HG02588 (cell line): Measurements from ENCODE around the gene APEH.

Source experiments
- ATAC-seq: cut with Tn5 transposase; IDR thresholded peaks from one replicate; pipeline ENCODE4 v1.9.1; 2021; ENCODE audit warnings: mild to moderate bottlenecking, moderate library complexity; ENCODE audit not compliant: unreplicated experiment

APEH gene

GRCh38 chr3:49650177-49650576 is 24.0 kb upstream of the APEH start:
- ATAC-seq = no peak

- ATAC-seq = no peak
Measured at GRCh38 chr3:49650637-49651036, 23.5 kb upstream of the APEH start.

GRCh38 chr3:49652218-49652902 is 21.8 kb upstream of the APEH start:
- ATAC-seq = no peak

GRCh38 chr3:49652903-49653415 is 21.2 kb upstream of the APEH start:
- ATAC-seq = no peak

GRCh38 chr3:49653621-49654020 is 20.5 kb upstream of the APEH start:
- ATAC-seq = no peak

- no peak for ATAC-seq
Measured at GRCh38 chr3:49654176-49654825, 19.9 kb upstream of the APEH start.

- ATAC-seq = no peak
Measured at GRCh38 chr3:49654955-49655556, 19.1 kb upstream of the APEH start.

- no peak for ATAC-seq
Measured at GRCh38 chr3:49655731-49656285, 18.3 kb upstream of the APEH start.

- no peak for ATAC-seq
Measured at GRCh38 chr3:49656541-49657112, 17.5 kb upstream of the APEH start.

GRCh38 chr3:49657208-49657915 is 16.8 kb upstream of the APEH start:
- no peak for ATAC-seq

GRCh38 chr3:49658711-49659110 is 15.4 kb upstream of the APEH start:
- ATAC-seq = no peak

- no peak for ATAC-seq
Measured at GRCh38 chr3:49659756-49660155, 14.4 kb upstream of the APEH start.

GRCh38 chr3:49661281-49661680 is 12.9 kb upstream of the APEH start:
- no peak for ATAC-seq

- ATAC-seq = no peak
Measured at GRCh38 chr3:49662021-49662420, 12.1 kb upstream of the APEH start.

GRCh38 chr3:49662720-49663413 is 11.3 kb upstream of the APEH start:
- no peak for ATAC-seq

- ATAC-seq = no peak
Measured at GRCh38 chr3:49663831-49664230, 10.3 kb upstream of the APEH start.

GRCh38 chr3:49664300-49664699 is 9.9 kb upstream of the APEH start:
- ATAC-seq = no peak

GRCh38 chr3:49665822-49666519 is 8.2 kb upstream of the APEH start:
- no peak for ATAC-seq

- no peak for ATAC-seq
Measured at GRCh38 chr3:49666592-49666991, 7.6 kb upstream of the APEH start.
